HepG2 (cell line): Measurements from ENCODE around the gene GGA1. TPM values are rescaled to one million over a fixed set of nuclear protein-coding genes. Genes with fewer than 3 reads are reported as not detected.

Experiments used
- ATF1 ChIP-seq: IDR thresholded peaks from 2 replicates; pipeline ENCODE4 v1.6.1; 2016; ENCODE audit warnings: mild to moderate bottlenecking, control low read depth
- CEBPG ChIP-seq: IDR thresholded peaks from 2 replicates; pipeline ENCODE4 v1.6.1; 2016
- DNMT1 ChIP-seq: sonication (generic); formaldehyde crosslinking; IDR thresholded peaks from 2 replicates; pipeline ENCODE4 v1.5.1; 2020; ENCODE audit warnings: mild to moderate bottlenecking, missing genetic modification reagents
- EEA1 ChIP-seq: sonication (generic); formaldehyde crosslinking; IDR thresholded peaks from 2 replicates; pipeline ENCODE4 v1.5.1; 2020; ENCODE audit warnings: mild to moderate bottlenecking, missing genetic modification reagents, borderline replicate concordance
- HMG20A ChIP-seq: IDR thresholded peaks from 2 replicates; pipeline ENCODE4 v1.6.1; 2016; ENCODE audit warnings: borderline replicate concordance
- HMGXB4 ChIP-seq, 2 experiments: sonication (generic) in 1 of 2; formaldehyde crosslinking in 1 of 2; IDR thresholded peaks; 2 replicates each; pipeline versions ENCODE4 v1.4.0 to v1.6.1; 2018 to 2020; ENCODE audit warnings: missing genetic modification reagents in 2 of 2, borderline replicate concordance in 1 of 2, low read depth in 1 of 2, mild to moderate bottlenecking in 1 of 2, missing biosample characterization in 1 of 2
- JUND ChIP-seq: sonication (generic); formaldehyde crosslinking; IDR thresholded peaks from 2 replicates; pipeline ENCODE4 v1.8.0; 2022; ENCODE audit warnings: mild to moderate bottlenecking, missing genetic modification reagents
- MEIS2 ChIP-seq: sonication (generic); formaldehyde crosslinking; IDR thresholded peaks from 2 replicates; pipeline ENCODE4 v1.9.0; 2021; ENCODE audit warnings: mild to moderate bottlenecking, missing genetic modification reagents
- NR2F6 ChIP-seq, 2 experiments: IDR thresholded peaks; 2 replicates each; pipeline ENCODE4 v1.6.1; 2016; ENCODE audit warnings: antibody characterized with exemption in 1 of 2, mild to moderate bottlenecking in 1 of 2
- PAX8 ChIP-seq: sonication (generic); formaldehyde crosslinking; IDR thresholded peaks from 2 replicates; pipeline ENCODE4 v1.8.0; 2022; ENCODE audit warnings: mild to moderate bottlenecking, missing genetic modification reagents, borderline replicate concordance
- PLSCR1 ChIP-seq: sonication (generic); formaldehyde crosslinking; IDR thresholded peaks from 2 replicates; pipeline ENCODE4 v1.5.0; 2020; ENCODE audit warnings: missing genetic modification reagents, mild to moderate bottlenecking, borderline replicate concordance
- STAT5B ChIP-seq: sonication (generic); formaldehyde crosslinking; IDR thresholded peaks from 2 replicates; pipeline ENCODE4 v1.4.0; 2020; ENCODE audit warnings: missing genetic modification reagents
- SYNCRIP ChIP-seq: fragments of 200-400 bp; formaldehyde crosslinking; IDR thresholded peaks from 2 replicates; pipeline ENCODE4 v1.6.1; 2018; ENCODE audit warnings: mild to moderate bottlenecking, low read depth, low read length; ENCODE audit not compliant: insufficient read depth
- YEATS4 ChIP-seq: sonication (generic); formaldehyde crosslinking; IDR thresholded peaks from 2 replicates; pipeline ENCODE4 v1.4.0; 2020; ENCODE audit warnings: missing genetic modification reagents, borderline replicate concordance
- ZHX1 ChIP-seq: sonication (generic); formaldehyde crosslinking; IDR thresholded peaks from 2 replicates; pipeline ENCODE4 v1.8.1; 2022; ENCODE audit warnings: low read depth, mild to moderate bottlenecking, missing genetic modification reagents
- ZNF564 ChIP-seq: sonication (generic); formaldehyde crosslinking; IDR thresholded peaks from 2 replicates; pipeline ENCODE4 v1.8.1; 2023; ENCODE audit warnings: mild to moderate bottlenecking, missing genetic modification reagents
- ZNF691 ChIP-seq: sonication (generic); formaldehyde crosslinking; IDR thresholded peaks from 2 replicates; pipeline ENCODE4 v1.4.0; 2020; ENCODE audit warnings: missing genetic modification reagents, low read depth, mild to moderate bottlenecking, borderline replicate concordance
- ZNF720 ChIP-seq: sonication (generic); formaldehyde crosslinking; IDR thresholded peaks from 2 replicates; pipeline ENCODE4 v1.4.0; 2020; ENCODE audit warnings: missing genetic modification reagents
- ZNF775 ChIP-seq: sonication (generic); formaldehyde crosslinking; IDR thresholded peaks from 2 replicates; pipeline ENCODE4 v1.4.0; 2020; ENCODE audit warnings: missing genetic modification reagents, mild to moderate bottlenecking, moderate library complexity, borderline replicate concordance
- ZSCAN9 ChIP-seq: IDR thresholded peaks from 2 replicates; pipeline ENCODE4 v1.6.1; 2016; ENCODE audit warnings: borderline replicate concordance
- polyA plus RNA-seq, 8 experiments: library from polyadenylated mRNA; depleted of rRNA in 3 of 8; stranded (reverse) in 7 of 8; unstranded in 1 of 8; fragments of >200 nt; fragmentation: Illumina TruSeq in 4 of 8; extraction: Trizol in 4 of 8; gene quantifications; 2 replicates each; pipeline versions ENCODE4 v1.2.1 to v1.2.3, GENCODE V29; 2011 to 2016; ENCODE audit warnings: low read depth in 4 of 8, missing spikeins in 1 of 8, mixed read lengths in 1 of 8; ENCODE audit not compliant: insufficient read depth in 1 of 8
- total RNA-seq, 5 experiments: library from RNA; depleted of rRNA; stranded (reverse); fragments of >200 nt; fragmentation: Illumina TruSeq; extraction: Trizol; gene quantifications; 2 replicates each; pipeline ENCODE4 v1.2.3, GENCODE V29; 2016; ENCODE audit warnings: low read depth in 1 of 5

GGA1 gene
- total and polyA plus RNA-seq, 2 of the 13 experiments (the other 11 are each of a cell fraction or from before 2014, with no cell fraction given) = 29.1 to 87.2 TPM

GRCh38 chr22:37631448-37632173 lies 23.0 kb downstream of the GGA1 start (continued):
- TF ChIP-seq STAT5B (CRISPR knock-in tag) (no peak), EEA1 (no peak), ZNF775 (no peak), ATF1 (CRISPR knock-in tag) (no peak), CEBPG (no peak), DNMT1 (CRISPR knock-in tag) (no peak), HMGXB4 (CRISPR knock-in tag; IDR thresholded peaks at IDR 0.05; ENCODE audit: borderline replicate concordance in 1 of 2, low read depth in 1 of 2) (peak in 1 of 2 experiments; percentile 64; a peak in 2 of 4 replicates), JUND (CRISPR knock-in tag) (0 out of 2 replicates have a peak, but pooled peaks have one; percentile 35), ZNF691 (CRISPR knock-in tag) (peak; percentile 30; the same call in 1 of the 2 replicates), ZNF720 (CRISPR knock-in tag) (no peak), SYNCRIP (no peak), MEIS2 (peak; percentile 73; the same call in 1 of the 2 replicates), PLSCR1 (no peak), HMG20A (no peak), YEATS4 (CRISPR knock-in tag) (peak; percentile 44; the same call in 1 of the 2 replicates), ZNF564 (CRISPR knock-in tag) (no peak), ZHX1 (CRISPR knock-in tag) (no peak), PAX8 (CRISPR knock-in tag) (no peak), NR2F6 (IDR thresholded peaks at IDR 0.05) (peak; percentile 24; the same call in 1 of the 2 replicates), NR2F6 (CRISPR knock-in tag; IDR thresholded peaks at IDR 0.05) (peak; percentile 53), ZSCAN9 (CRISPR knock-in tag) (no peak)
